NCI-H2171 (cell line): ENCODE measurements around the gene CYB5A.
A peak's percentile ranks its signal among the peaks of the same experiment; 100 is the strongest.
"Not testable (repeated sequence)": the region's sequence is repeated elsewhere in the genome, so short reads cannot be mapped to it uniquely, and the experiment has no call there.

ENCODE experiments used
- DNase-seq: peaks from one replicate; lab custom pipeline; 2025; lab: John Stamatoyannopoulos, UW

The CYB5A gene

GRCh38 chr18:74294526-74294925 is 2.8 kb upstream of the CYB5A start:
- no peak for DNase-seq

GRCh38 chr18:74292982-74293381 is 1.2 kb upstream of the CYB5A start:
- DNase-seq, result not testable (repeated sequence)

GRCh38 chr18:74292541-74292858 is 737 bp upstream of the CYB5A start:
- no peak for DNase-seq

- no peak for DNase-seq
These were observed 342 bp downstream of the CYB5A start for GRCh38 chr18:74291472-74291770.

GRCh38 chr18:74290794-74291471 is 830 bp downstream of the CYB5A start:
- DNase-seq, result no peak

GRCh38 chr18:74290021-74290420 is 1.7 kb downstream of the CYB5A start:
- no peak for DNase-seq

GRCh38 chr18:74289137-74289536 is 2.6 kb downstream of the CYB5A start:
- DNase-seq, result no peak

- DNase-seq, result no peak
These were observed 3.0 kb downstream of the CYB5A start for GRCh38 chr18:74288730-74289129.

GRCh38 chr18:74288041-74288440 is 3.7 kb downstream of the CYB5A start:
- no peak for DNase-seq

GRCh38 chr18:74286856-74287255 is 4.9 kb downstream of the CYB5A start:
- DNase-seq, result no peak

GRCh38 chr18:74286106-74286855 is 5.5 kb downstream of the CYB5A start:
- no peak for DNase-seq

- not testable (repeated sequence) for DNase-seq
These were observed 6.2 kb downstream of the CYB5A start for GRCh38 chr18:74285583-74285982.

- no peak for DNase-seq
These were observed 6.8 kb downstream of the CYB5A start for GRCh38 chr18:74284980-74285355.

- DNase-seq, result no peak
These were observed 7.4 kb downstream of the CYB5A start for GRCh38 chr18:74284191-74284979.

GRCh38 chr18:74283646-74284045 is 8.1 kb downstream of the CYB5A start:
- DNase-seq, result no peak

- DNase-seq, result no peak
These were observed 8.8 kb downstream of the CYB5A start for GRCh38 chr18:74282755-74283554.

GRCh38 chr18:74281980-74282754 is 9.6 kb downstream of the CYB5A start:
- no peak for DNase-seq

GRCh38 chr18:74281011-74281979 is 10.5 kb downstream of the CYB5A start:
- DNase-seq, result peak; percentile 3

GRCh38 chr18:74278983-74279382 is 12.8 kb downstream of the CYB5A start:
- no peak for DNase-seq

- no peak for DNase-seq
These were observed 13.7 kb downstream of the CYB5A start for GRCh38 chr18:74278058-74278457.
